HEK293 (cell line): ENCODE results near the gene LBHD1.

Experiments
- BCL11B ChIP-seq: fragments of 450-650 bp; formaldehyde crosslinking; IDR thresholded peaks from 2 replicates; pipeline ENCODE4 v1.5.1; 2016; ENCODE audit warnings: low read depth, missing biosample characterization, missing genetic modification characterization
- GLI2 ChIP-seq: fragments of 450-650 bp; formaldehyde crosslinking; IDR thresholded peaks from 2 replicates; pipeline ENCODE4; 2017; ENCODE audit warnings: missing biosample characterization, missing genetic modification characterization, low read depth, borderline replicate concordance
- GLIS1 ChIP-seq: fragments of 450-650 bp; formaldehyde crosslinking; IDR thresholded peaks from 2 replicates; pipeline ENCODE4 v1.5.1; 2016; ENCODE audit warnings: missing biosample characterization, missing genetic modification characterization
- GLIS2 ChIP-seq: fragments of 450-650 bp; formaldehyde crosslinking; IDR thresholded peaks from 2 replicates; pipeline ENCODE4 v1.5.1; 2016; ENCODE audit warnings: missing biosample characterization, missing genetic modification characterization
- KLF8 ChIP-seq: fragments of 450-650 bp; formaldehyde crosslinking; IDR thresholded peaks from 2 replicates; pipeline ENCODE4 v1.5.1; 2016; ENCODE audit warnings: missing biosample characterization, missing genetic modification characterization
- KLF9 ChIP-seq: fragments of 450-650 bp; formaldehyde crosslinking; IDR thresholded peaks from 2 replicates; pipeline ENCODE4 v1.5.1; 2016; ENCODE audit warnings: missing biosample characterization, missing genetic modification characterization, low read depth
- MYNN ChIP-seq: fragments of 450-650 bp; formaldehyde crosslinking; IDR thresholded peaks from 2 replicates; pipeline ENCODE4 v1.5.1; 2016; ENCODE audit warnings: missing biosample characterization, missing genetic modification characterization, borderline replicate concordance
- SP2 ChIP-seq: fragments of 450-650 bp; formaldehyde crosslinking; IDR thresholded peaks from 2 replicates; pipeline ENCODE4 v1.5.1; 2016; ENCODE audit warnings: missing biosample characterization, missing genetic modification characterization
- ZBTB1 ChIP-seq: fragments of 450-650 bp; formaldehyde crosslinking; IDR thresholded peaks from 2 replicates; pipeline ENCODE4 v1.5.1; 2016; ENCODE audit warnings: missing biosample characterization, missing genetic modification characterization
- ZBTB17 ChIP-seq: fragments of 450-650 bp; formaldehyde crosslinking; IDR thresholded peaks from 2 replicates; pipeline ENCODE4 v1.5.1; 2016; ENCODE audit warnings: missing biosample characterization, missing genetic modification characterization
- ZBTB21 ChIP-seq: fragments of 450-650 bp; formaldehyde crosslinking; IDR thresholded peaks from 2 replicates; pipeline ENCODE4 v1.5.1; 2017; ENCODE audit warnings: missing biosample characterization, missing genetic modification characterization
- ZBTB48 ChIP-seq: fragments of 450-650 bp; formaldehyde crosslinking; IDR thresholded peaks from 2 replicates; pipeline ENCODE4 v1.5.1; 2016; ENCODE audit warnings: missing biosample characterization, missing genetic modification characterization
- ZNF138 ChIP-seq: fragments of 450-650 bp; formaldehyde crosslinking; IDR thresholded peaks from 2 replicates; pipeline ENCODE4 v1.5.1; 2016; ENCODE audit warnings: missing biosample characterization, missing genetic modification characterization, borderline replicate concordance
- ZNF140 ChIP-seq: fragments of 450-650 bp; formaldehyde crosslinking; IDR thresholded peaks from 2 replicates; pipeline ENCODE4 v1.5.1; 2016; ENCODE audit warnings: missing biosample characterization, missing genetic modification characterization
- ZNF184 ChIP-seq: fragments of 450-650 bp; IDR thresholded peaks from 2 replicates; pipeline ENCODE4 v1.5.1; 2018; ENCODE audit warnings: missing biosample characterization, mild to moderate bottlenecking, missing genetic modification characterization
- ZNF248 ChIP-seq: fragments of 450-650 bp; formaldehyde crosslinking; IDR thresholded peaks from 2 replicates; pipeline ENCODE4 v1.5.1; 2017; ENCODE audit warnings: missing biosample characterization, missing genetic modification characterization
- ZNF362 ChIP-seq: fragments of 450-650 bp; formaldehyde crosslinking; IDR thresholded peaks from 2 replicates; pipeline ENCODE4 v1.5.1; 2016; ENCODE audit warnings: missing biosample characterization, missing genetic modification characterization
- ZNF426 ChIP-seq: fragments of 450-650 bp; formaldehyde crosslinking; IDR thresholded peaks from 2 replicates; pipeline ENCODE4 v1.5.1; 2017; ENCODE audit warnings: missing biosample characterization, missing genetic modification characterization, mild to moderate bottlenecking, inconsistent platforms, moderate library complexity
- ZNF561 ChIP-seq: fragments of 450-650 bp; IDR thresholded peaks from 2 replicates; pipeline ENCODE4 v1.5.1; 2018; ENCODE audit warnings: missing biosample characterization, missing genetic modification characterization, borderline replicate concordance
- ZNF585B ChIP-seq: fragments of 450-650 bp; formaldehyde crosslinking; IDR thresholded peaks from 2 replicates; pipeline ENCODE4 v1.5.1; 2016; ENCODE audit warnings: missing biosample characterization, missing genetic modification characterization
- ZNF639 ChIP-seq: fragments of 450-650 bp; formaldehyde crosslinking; IDR thresholded peaks from 2 replicates; pipeline ENCODE4 v1.5.1; 2016; ENCODE audit warnings: missing biosample characterization, missing genetic modification characterization
- ZSCAN30 ChIP-seq: fragments of 450-650 bp; IDR thresholded peaks from 2 replicates; pipeline ENCODE4 v1.5.1; 2018; ENCODE audit warnings: missing biosample characterization, mild to moderate bottlenecking, missing genetic modification characterization, moderate library complexity
- TF ChIP-seq, protein P1 (sequence below): fragments of 450-650 bp; formaldehyde crosslinking; IDR thresholded peaks from 2 replicates; pipeline ENCODE4 v1.5.1; 2016; ENCODE audit warnings: missing biosample characterization, missing genetic modification characterization, borderline replicate concordance
- TF ChIP-seq, protein P2 (sequence below): fragments of 450-650 bp; formaldehyde crosslinking; IDR thresholded peaks from 2 replicates; pipeline ENCODE4 v1.5.1; 2016; ENCODE audit warnings: missing biosample characterization, missing genetic modification characterization
- TF ChIP-seq, protein P3 (sequence below): fragments of 450-650 bp; formaldehyde crosslinking; IDR thresholded peaks from 2 replicates; pipeline ENCODE4 v1.5.1; 2016; ENCODE audit warnings: missing biosample characterization, missing genetic modification characterization

Gene LBHD1

GRCh38 chr11:62707277-62707861 is 35.3 kb upstream of the LBHD1 start, which contains the start of the genes BSCL2 and GNG3 (continued):
- TF ChIP-seq, protein P1, sequence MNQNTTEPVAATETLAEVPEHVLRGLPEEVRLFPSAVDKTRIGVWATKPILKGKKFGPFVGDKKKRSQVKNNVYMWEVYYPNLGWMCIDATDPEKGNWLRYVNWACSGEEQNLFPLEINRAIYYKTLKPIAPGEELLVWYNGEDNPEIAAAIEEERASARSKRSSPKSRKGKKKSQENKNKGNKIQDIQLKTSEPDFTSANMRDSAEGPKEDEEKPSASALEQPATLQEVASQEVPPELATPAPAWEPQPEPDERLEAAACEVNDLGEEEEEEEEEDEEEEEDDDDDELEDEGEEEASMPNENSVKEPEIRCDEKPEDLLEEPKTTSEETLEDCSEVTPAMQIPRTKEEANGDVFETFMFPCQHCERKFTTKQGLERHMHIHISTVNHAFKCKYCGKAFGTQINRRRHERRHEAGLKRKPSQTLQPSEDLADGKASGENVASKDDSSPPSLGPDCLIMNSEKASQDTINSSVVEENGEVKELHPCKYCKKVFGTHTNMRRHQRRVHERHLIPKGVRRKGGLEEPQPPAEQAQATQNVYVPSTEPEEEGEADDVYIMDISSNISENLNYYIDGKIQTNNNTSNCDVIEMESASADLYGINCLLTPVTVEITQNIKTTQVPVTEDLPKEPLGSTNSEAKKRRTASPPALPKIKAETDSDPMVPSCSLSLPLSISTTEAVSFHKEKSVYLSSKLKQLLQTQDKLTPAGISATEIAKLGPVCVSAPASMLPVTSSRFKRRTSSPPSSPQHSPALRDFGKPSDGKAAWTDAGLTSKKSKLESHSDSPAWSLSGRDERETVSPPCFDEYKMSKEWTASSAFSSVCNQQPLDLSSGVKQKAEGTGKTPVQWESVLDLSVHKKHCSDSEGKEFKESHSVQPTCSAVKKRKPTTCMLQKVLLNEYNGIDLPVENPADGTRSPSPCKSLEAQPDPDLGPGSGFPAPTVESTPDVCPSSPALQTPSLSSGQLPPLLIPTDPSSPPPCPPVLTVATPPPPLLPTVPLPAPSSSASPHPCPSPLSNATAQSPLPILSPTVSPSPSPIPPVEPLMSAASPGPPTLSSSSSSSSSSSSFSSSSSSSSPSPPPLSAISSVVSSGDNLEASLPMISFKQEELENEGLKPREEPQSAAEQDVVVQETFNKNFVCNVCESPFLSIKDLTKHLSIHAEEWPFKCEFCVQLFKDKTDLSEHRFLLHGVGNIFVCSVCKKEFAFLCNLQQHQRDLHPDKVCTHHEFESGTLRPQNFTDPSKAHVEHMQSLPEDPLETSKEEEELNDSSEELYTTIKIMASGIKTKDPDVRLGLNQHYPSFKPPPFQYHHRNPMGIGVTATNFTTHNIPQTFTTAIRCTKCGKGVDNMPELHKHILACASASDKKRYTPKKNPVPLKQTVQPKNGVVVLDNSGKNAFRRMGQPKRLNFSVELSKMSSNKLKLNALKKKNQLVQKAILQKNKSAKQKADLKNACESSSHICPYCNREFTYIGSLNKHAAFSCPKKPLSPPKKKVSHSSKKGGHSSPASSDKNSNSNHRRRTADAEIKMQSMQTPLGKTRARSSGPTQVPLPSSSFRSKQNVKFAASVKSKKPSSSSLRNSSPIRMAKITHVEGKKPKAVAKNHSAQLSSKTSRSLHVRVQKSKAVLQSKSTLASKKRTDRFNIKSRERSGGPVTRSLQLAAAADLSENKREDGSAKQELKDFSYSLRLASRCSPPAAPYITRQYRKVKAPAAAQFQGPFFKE (tag by site-specific recombination), result no peak
- TF ChIP-seq ZBTB17 (tag by site-specific recombination), result peak; percentile 83
- TF ChIP-seq ZBTB21 (tag by site-specific recombination), result no peak
- TF ChIP-seq ZNF639 (tag by site-specific recombination), result 0 out of 2 replicates have a peak, but pooled peaks have one; percentile 52
- TF ChIP-seq ZNF585B, result no peak
- TF ChIP-seq ZNF561, result peak; percentile 66; the same call in 1 of the 2 replicates
- TF ChIP-seq BCL11B, result no peak
- TF ChIP-seq ZNF426, result no peak
- peak; percentile 73; the same call in 1 of the 2 replicates for TF ChIP-seq GLIS1 (tag by site-specific recombination)
- TF ChIP-seq ZBTB48, result peak; percentile 51; the same call in 1 of the 2 replicates
- no peak for TF ChIP-seq ZNF362
- no peak for TF ChIP-seq SP2 (tag by site-specific recombination)
- TF ChIP-seq, protein P2, sequence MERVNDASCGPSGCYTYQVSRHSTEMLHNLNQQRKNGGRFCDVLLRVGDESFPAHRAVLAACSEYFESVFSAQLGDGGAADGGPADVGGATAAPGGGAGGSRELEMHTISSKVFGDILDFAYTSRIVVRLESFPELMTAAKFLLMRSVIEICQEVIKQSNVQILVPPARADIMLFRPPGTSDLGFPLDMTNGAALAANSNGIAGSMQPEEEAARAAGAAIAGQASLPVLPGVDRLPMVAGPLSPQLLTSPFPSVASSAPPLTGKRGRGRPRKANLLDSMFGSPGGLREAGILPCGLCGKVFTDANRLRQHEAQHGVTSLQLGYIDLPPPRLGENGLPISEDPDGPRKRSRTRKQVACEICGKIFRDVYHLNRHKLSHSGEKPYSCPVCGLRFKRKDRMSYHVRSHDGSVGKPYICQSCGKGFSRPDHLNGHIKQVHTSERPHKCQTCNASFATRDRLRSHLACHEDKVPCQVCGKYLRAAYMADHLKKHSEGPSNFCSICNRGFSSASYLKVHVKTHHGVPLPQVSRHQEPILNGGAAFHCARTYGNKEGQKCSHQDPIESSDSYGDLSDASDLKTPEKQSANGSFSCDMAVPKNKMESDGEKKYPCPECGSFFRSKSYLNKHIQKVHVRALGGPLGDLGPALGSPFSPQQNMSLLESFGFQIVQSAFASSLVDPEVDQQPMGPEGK (tag by site-specific recombination), result peak; percentile 68
- peak; percentile 72 for TF ChIP-seq GLIS2
- 0 out of 2 replicates have a peak, but pooled peaks have one; percentile 27 for TF ChIP-seq KLF8
- no peak for TF ChIP-seq ZNF138
- TF ChIP-seq ZSCAN30 (tag by site-specific recombination), result peak; percentile 93
- TF ChIP-seq, protein P3, sequence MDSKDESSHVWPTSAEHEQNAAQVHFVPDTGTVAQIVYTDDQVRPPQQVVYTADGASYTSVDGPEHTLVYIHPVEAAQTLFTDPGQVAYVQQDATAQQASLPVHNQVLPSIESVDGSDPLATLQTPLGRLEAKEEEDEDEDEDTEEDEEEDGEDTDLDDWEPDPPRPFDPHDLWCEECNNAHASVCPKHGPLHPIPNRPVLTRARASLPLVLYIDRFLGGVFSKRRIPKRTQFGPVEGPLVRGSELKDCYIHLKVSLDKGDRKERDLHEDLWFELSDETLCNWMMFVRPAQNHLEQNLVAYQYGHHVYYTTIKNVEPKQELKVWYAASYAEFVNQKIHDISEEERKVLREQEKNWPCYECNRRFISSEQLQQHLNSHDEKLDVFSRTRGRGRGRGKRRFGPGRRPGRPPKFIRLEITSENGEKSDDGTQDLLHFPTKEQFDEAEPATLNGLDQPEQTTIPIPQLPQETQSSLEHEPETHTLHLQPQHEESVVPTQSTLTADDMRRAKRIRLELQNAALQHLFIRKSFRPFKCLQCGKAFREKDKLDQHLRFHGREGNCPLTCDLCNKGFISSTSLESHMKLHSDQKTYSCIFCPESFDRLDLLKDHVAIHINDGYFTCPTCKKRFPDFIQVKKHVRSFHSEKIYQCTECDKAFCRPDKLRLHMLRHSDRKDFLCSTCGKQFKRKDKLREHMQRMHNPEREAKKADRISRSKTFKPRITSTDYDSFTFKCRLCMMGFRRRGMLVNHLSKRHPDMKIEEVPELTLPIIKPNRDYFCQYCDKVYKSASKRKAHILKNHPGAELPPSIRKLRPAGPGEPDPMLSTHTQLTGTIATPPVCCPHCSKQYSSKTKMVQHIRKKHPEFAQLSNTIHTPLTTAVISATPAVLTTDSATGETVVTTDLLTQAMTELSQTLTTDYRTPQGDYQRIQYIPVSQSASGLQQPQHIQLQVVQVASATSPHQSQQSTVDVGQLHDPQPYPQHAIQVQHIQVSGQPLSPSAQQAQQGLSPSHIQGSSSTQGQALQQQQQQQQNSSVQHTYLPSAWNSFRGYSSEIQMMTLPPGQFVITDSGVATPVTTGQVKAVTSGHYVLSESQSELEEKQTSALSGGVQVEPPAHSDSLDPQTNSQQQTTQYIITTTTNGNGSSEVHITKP (tag by site-specific recombination), result peak; percentile 99
- no peak for TF ChIP-seq MYNN (tag by site-specific recombination)
- TF ChIP-seq ZNF248 (tag by site-specific recombination), result no peak
- no peak for TF ChIP-seq ZBTB1 (tag by site-specific recombination)
- TF ChIP-seq GLI2 (tag by site-specific recombination), result no peak
- 0 out of 2 replicates have a peak, but pooled peaks have one; percentile 19 for TF ChIP-seq KLF9
- TF ChIP-seq ZNF140, result no peak
- 0 out of 2 replicates have a peak, but pooled peaks have one; percentile 33 for TF ChIP-seq ZNF184 (tag by site-specific recombination)
